A673 (cell line): ENCODE data around the gene MOB3A. TPM values are rescaled to one million over a fixed set of nuclear protein-coding genes. Genes with fewer than 3 reads are reported as not detected.

Source experiments
- BruUV-seq: library from RNA; stranded (reverse); fragments of 400-500 nt; replicated peaks from 2 replicates; lab custom pipeline; 2021; lab: Mats Ljungman, UMichigan
- CTCF ChIA-PET: fragments of 300-600 bp; sonication (Branson Sonifier 250); formaldehyde crosslinking; loops from one replicate; lab custom pipeline; 2022; ENCODE audit warnings: antibody characterized with exemption; lab: Charles Lee
- POLR2A ChIA-PET: fragments of 300-600 bp; sonication (Branson Sonifier 250); formaldehyde crosslinking; loops from one replicate; lab custom pipeline; 2022; ENCODE audit warnings: antibody characterized with exemption; ENCODE audit not compliant: low non-redundant PET; lab: Charles Lee
- DNase-seq: peaks from one replicate; pipeline ENCODE4 v3.0.0-alpha.2; 2015; ENCODE audit warnings: low spot score
- H3K27ac ChIP-seq: fragments of 200-600 bp; sonication (generic); 2 replicates; pipeline ENCODE4 v1.5.1; 2016; ENCODE audit warnings: mixed run types, low read depth, mild to moderate bottlenecking, mixed read lengths, antibody characterized with exemption, low read length; ENCODE audit not compliant: poor library complexity, severe bottlenecking
- H3K27me3 ChIP-seq: fragments of 200-600 bp; sonication (generic); replicated peaks from 2 replicates; pipeline ENCODE4 v1.6.1; 2017; ENCODE audit warnings: mixed run types, low read depth, mild to moderate bottlenecking, mixed read lengths, antibody characterized with exemption, low read length; ENCODE audit not compliant: insufficient read depth, poor library complexity
- H3K36me3 ChIP-seq: fragments of 200-600 bp; sonication (generic); 2 replicates; pipeline ENCODE4 v1.6.1; 2016; ENCODE audit warnings: mixed run types, mild to moderate bottlenecking, mixed read lengths, antibody characterized with exemption, low read length; ENCODE audit not compliant: insufficient read depth, poor library complexity, severe bottlenecking
- H3K4me1 ChIP-seq: fragments of 200-600 bp; sonication (generic); 2 replicates; pipeline ENCODE4 v1.6.1; 2017; ENCODE audit warnings: mixed run types, mild to moderate bottlenecking, mixed read lengths, antibody characterized with exemption, low read length; ENCODE audit not compliant: insufficient read depth, poor library complexity, severe bottlenecking
- H3K4me3 ChIP-seq: fragments of 200-600 bp; sonication (generic); 2 replicates; pipeline ENCODE4 v1.5.1; 2016; ENCODE audit warnings: low read depth, mixed run types, mild to moderate bottlenecking, mixed read lengths, low read length; ENCODE audit not compliant: poor library complexity, severe bottlenecking
- H3K9me3 ChIP-seq: fragments of 200-600 bp; sonication (generic); 2 replicates; pipeline ENCODE4 v1.6.1; 2016; ENCODE audit warnings: mixed run types, low read depth, mild to moderate bottlenecking, mixed read lengths, antibody characterized with exemption, low read length; ENCODE audit not compliant: poor library complexity, severe bottlenecking
- EZH2 ChIP-seq: fragments of 200-600 bp; sonication (generic); IDR thresholded peaks from 2 replicates; pipeline ENCODE4 v1.6.1; 2017; ENCODE audit warnings: borderline replicate concordance, low read depth, mild to moderate bottlenecking, mixed read lengths, antibody characterized with exemption, low read length; ENCODE audit not compliant: poor library complexity, severe bottlenecking
- intact Hi-C: fragments of 100-400 bp; cut with micrococcal nuclease; formaldehyde crosslinking; loops from one replicate; pipeline ENCODE4 v1.10.0; 2022; ENCODE audit not compliant: unreplicated experiment
- total RNA-seq: library from RNA; stranded (reverse); gene quantifications from 2 replicates; pipeline ENCODE4 v1.2.3, GENCODE V29; 2021
- TF ChIP-seq, protein P1 (sequence below): fragments of 300-800, 200-600 bp; sonication (generic); conservative IDR thresholded peaks from 2 replicates; pipeline ENCODE4 v1.5.1; 2017; ENCODE audit warnings: low read depth, mild to moderate bottlenecking, antibody characterized with exemption, low read length, moderate library complexity, mixed read lengths

The MOB3A gene
- total RNA-seq, 1 experiment from 2014 or later: 40.7 TPM

DNA sequence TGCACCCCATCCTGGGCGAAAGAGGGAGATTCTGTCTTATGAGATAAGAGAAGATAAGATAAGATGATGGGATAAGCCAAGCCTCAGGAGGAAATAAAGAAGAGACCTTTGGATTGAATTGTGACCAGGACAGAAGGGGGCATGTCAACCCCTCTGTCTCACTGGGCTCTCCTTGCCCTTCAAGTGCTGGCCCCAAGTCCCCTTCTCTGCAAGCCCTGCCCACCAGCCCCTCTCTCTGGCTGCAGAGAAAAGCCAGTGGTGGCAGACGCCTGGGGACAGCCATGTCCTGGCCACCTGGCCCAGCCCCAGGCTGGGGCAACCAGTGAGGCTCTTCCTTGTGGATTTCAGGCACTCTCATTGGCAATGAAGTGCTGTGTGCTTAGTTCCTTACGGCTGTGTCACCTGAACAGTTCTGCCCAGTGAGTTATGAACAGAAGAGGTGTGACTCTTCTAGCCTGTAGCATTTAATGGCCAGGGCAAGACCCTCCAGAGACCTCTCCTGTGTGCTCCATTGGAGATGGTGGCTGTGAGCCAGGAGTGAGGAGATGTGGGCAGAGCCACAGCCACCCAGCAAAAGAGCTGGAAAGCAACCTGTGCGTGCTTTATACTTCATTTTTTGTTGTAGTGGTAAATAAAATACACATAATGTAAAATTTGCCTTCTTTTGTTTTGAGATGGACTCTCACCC is 74.5 kb downstream of the MOB3A start:
- no peaks in the 10 kb centered on the region for H3K36me3 ChIP-seq
- POLR2A ChIA-PET: no interaction called here
- no peaks in the 10 kb centered on the region for H3K4me1 ChIP-seq
- H3K27ac ChIP-seq: no peak overlapping the region
- CTCF ChIA-PET: interaction anchor here (0.6 kb wide), 1 partner anchor 417 kb away, joined by 3 read pairs; no protein-coding TSS in a partner anchor
- intact Hi-C loops: no loop called here
- H3K9me3 ChIP-seq: no peaks in the 10 kb centered on the region
- TF ChIP-seq, protein P1, sequence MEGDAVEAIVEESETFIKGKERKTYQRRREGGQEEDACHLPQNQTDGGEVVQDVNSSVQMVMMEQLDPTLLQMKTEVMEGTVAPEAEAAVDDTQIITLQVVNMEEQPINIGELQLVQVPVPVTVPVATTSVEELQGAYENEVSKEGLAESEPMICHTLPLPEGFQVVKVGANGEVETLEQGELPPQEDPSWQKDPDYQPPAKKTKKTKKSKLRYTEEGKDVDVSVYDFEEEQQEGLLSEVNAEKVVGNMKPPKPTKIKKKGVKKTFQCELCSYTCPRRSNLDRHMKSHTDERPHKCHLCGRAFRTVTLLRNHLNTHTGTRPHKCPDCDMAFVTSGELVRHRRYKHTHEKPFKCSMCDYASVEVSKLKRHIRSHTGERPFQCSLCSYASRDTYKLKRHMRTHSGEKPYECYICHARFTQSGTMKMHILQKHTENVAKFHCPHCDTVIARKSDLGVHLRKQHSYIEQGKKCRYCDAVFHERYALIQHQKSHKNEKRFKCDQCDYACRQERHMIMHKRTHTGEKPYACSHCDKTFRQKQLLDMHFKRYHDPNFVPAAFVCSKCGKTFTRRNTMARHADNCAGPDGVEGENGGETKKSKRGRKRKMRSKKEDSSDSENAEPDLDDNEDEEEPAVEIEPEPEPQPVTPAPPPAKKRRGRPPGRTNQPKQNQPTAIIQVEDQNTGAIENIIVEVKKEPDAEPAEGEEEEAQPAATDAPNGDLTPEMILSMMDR: no peak
- TF ChIP-seq EZH2: no peak
- H3K27me3 ChIP-seq: no peaks in the 10 kb centered on the region
- DNase-seq: no peak
- no peak overlapping the region for H3K4me3 ChIP-seq
- BruUV-seq: no TSS peak

Other genes with a start within 250 kb of the MOB3A start
- 50.6 and 53.0 TPM in 2 replicates for gene REXO1, start 247.8 kb downstream of the MOB3A start, total RNA-seq
- gene KLF16, start 232.7 kb downstream of the MOB3A start, total RNA-seq: 46.8 and 49.1 TPM in 2 replicates
- 56.9 and 60.0 TPM in 2 replicates for gene ABHD17A, start 210.8 kb downstream of the MOB3A start, total RNA-seq
- 14.1 and 18.0 TPM in 2 replicates for gene ADAT3, start 190.9 kb downstream of the MOB3A start, total RNA-seq
- 88.4 and 98.8 TPM in 2 replicates for gene SCAMP4, start 190.9 kb downstream of the MOB3A start, total RNA-seq
- gene CSNK1G2, start 155.2 kb downstream of the MOB3A start, total RNA-seq: 108 and 118 TPM in 2 replicates
- gene BTBD2, start 80.6 kb downstream of the MOB3A start, total RNA-seq: 91.7 and 110 TPM in 2 replicates
- gene MKNK2, start 45.1 kb downstream of the MOB3A start, total RNA-seq: 106 and 107 TPM in 2 replicates
- 1.6 and 2.5 TPM in 2 replicates for gene IZUMO4, start 589 bp upstream of the MOB3A start, total RNA-seq
- gene AP3D1, start 55.2 kb upstream of the MOB3A start, total RNA-seq: 148 and 154 TPM in 2 replicates
- gene DOT1L, start 67.6 kb upstream of the MOB3A start, total RNA-seq: 71.2 and 78.8 TPM in 2 replicates
- 73.7 and 75.9 TPM in 2 replicates for gene PLEKHJ1, start 140.0 kb upstream of the MOB3A start, total RNA-seq
- 186 and 187 TPM in 2 replicates for gene SF3A2, start 140.5 kb upstream of the MOB3A start, total RNA-seq
- gene AMH, start 153.0 kb upstream of the MOB3A start, total RNA-seq: 15.1 and 16.3 TPM in 2 replicates
- 0.73 TPM in 1 of 2 replicates, not detected in the other for gene JSRP1, start 160.1 kb upstream of the MOB3A start, total RNA-seq
- not detected in 2 replicates for gene PEAK3, start 185.8 kb upstream of the MOB3A start, total RNA-seq
- not detected in 2 replicates for gene LINGO3, start 211.8 kb upstream of the MOB3A start, total RNA-seq
- gene LSM7, start 232.3 kb upstream of the MOB3A start, total RNA-seq: 137 and 152 TPM in 2 replicates
- 86.8 and 94.2 TPM in 2 replicates for gene SPPL2B, start 232.4 kb upstream of the MOB3A start, total RNA-seq